T-helper 22 cell (primary cell): ENCODE data around the gene KIF23.

ENCODE experiments used
- DNase-seq: peaks from one replicate; pipeline ENCODE4 v3.0.0-alpha.2; 2020; ENCODE audit warnings: low read depth

KIF23 gene

DNA sequence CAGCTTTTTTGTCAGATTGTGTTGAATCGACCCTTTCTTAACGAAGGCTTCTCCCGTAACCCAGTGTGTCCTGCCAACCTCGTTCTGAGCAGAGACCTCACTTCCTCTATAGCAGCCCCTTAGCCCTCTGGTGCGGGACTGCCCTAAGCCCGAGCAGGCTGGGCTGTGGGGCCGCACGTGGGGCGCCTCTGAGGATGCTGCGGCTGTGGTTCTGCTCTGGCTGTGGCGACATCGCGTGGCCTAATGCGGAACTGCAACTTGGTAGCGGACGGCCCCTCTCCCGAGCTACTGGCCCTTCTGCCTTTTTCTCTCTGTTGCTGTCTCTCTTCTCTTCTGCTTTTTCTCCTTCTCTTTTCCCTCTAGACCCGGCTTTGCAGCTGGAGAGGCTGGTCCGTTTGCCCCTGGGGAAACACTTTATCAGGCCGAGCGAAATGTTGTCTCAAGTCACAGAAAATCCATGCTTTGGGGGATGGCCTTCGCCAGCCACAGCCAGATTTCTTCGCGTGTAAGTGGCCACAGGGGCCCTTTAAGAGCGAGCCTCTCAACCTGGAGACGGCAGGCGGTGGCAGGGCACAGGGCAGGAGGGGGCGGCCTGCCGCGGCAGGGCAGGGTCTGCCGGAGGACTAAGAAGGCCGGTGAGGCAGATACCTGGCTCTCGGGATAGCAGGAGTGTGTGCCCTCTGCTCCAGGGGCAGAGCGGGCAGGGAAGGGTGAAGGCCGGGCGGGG, 19.4 kb upstream of the KIF23 start:
- DNase-seq: peak; percentile 47

DNA sequence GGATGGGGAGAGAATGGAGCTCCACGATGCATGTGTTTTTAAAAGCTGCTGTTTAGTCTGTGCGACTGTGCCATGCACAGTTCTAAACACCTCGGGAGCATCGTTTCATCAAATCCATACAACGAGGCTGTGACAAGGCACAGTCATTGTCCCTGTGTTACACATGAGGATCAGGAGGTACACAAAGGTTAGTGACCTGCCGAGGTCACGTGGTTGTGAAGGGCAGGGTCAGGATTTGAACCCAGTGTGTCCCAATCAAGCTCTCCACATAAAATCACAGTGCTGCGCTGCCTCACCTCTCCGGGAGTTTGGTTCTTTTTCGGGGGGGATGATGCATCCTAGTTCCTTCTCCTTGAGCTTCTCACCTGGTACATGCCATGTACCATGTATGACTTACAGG, 18.7 kb upstream of the KIF23 start:
- no peak for DNase-seq

DNA sequence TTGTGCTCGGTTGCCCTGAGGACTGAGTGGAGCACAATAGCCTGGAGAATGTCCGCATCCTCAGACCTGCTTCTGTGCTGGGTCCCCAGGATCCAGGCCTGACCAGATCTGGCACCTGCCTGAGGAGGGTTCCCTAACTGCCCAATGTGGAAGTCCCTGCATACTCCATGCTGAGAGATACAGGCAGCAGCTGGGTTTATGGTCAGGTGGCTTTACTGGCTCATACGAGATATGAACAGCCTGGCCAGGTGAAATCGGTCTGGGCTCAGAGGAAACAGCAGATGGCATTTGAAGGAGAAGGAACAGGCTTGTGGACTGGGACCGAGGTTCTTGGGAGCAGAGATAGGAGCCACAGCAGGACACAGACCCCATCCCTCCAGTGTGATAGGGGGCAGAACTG, 18.2 kb upstream of the KIF23 start:
- DNase-seq: no peak

DNA sequence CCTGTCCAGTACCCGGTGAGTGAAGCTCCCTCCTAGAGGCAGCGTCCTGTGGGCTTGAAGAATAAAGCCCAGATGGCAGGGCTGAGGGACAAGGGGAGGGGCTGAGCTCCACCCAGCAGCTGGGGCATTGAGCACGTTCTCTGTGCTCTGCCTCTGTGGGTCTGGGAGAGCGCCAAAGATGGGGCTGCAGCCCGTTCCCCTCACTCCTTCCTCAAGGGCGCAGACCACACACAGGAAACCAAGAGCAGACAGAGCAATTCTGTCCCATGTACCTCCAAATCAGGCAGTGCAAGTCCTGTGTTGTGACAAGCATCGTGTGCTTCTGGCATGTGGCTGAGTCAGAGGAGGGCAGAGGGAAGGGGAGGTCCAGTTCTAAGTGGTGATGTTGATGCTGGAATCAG, 15.7 kb upstream of the KIF23 start:
- DNase-seq: no peak

DNA sequence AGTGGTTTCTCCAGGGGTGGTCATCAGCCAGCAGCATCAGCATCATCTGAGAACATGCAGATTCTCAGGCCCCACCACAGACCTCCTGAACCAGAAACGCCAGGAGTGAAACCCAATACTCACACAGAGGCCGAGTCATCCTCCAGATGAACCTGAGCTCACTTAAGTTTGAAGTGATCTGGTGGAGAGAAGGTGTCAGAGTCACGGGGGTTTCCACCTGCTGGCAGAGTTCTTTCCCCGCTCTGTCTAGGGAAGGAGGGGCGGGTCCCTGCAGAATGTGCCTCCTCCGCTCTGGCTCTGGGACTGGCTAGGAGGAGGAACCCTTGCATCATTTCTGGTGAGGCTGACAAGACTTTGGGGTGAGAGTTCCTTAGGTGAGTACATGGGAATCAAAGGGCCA, 13.3 kb upstream of the KIF23 start:
- no peak for DNase-seq

DNA sequence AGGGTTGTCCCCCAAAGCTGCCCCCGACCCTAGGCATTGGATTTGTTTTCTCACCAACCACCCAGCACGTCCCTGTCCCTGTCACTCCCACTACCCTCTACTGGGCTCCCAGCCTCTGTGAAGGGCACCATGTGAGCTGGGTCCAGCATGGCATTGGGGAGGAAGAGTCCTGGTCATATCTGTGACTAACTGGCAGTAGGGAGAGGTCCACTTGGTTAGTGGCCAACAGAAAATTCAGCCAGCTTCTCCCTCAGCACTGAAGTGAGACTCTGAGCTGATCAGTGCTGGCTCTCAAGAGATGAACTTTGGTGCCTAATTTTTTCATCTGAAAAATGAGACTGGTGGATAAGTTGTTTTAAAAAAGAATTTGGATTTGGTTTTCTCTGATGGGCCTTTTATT, 11.3 kb upstream of the KIF23 start:
- DNase-seq: no peak

DNA sequence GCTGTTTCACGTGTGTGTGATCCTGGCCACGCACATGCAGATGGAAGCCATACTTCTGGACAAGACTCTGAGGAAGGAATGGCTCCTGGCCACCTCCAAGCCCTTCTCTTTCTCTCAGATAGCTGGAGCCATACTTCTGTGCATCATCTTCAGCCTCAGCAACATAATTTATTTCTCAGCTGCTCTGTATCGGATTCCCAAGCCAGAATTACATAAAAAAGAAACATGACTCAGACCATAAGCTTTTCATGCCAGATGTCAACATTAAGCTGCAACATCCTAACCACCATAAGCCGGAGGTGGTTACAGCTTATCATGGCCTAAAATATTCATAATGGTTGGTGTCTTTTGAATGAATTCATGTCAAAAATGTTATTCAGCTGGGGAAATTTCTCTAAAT, 10.6 kb upstream of the KIF23 start:
- no peak for DNase-seq

DNA sequence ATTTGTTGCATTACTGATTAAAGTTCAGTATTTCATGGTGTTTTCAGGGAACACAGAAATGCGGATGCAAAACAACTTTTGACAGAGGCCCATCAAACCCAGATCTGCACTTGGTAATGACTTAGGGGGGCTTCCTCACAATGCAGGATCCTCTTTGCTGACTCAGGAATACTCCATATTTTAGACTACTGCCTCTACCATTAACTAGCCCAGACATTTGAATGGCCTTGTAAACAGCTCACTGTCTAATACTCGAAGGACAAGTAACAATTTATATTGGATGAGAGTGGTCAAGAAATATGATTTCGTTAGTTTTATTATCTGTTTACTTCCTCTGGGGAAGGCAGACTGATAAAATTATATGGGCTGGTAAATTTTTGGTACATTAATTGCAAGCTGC, 9.0 kb upstream of the KIF23 start:
- DNase-seq: no peak

DNA sequence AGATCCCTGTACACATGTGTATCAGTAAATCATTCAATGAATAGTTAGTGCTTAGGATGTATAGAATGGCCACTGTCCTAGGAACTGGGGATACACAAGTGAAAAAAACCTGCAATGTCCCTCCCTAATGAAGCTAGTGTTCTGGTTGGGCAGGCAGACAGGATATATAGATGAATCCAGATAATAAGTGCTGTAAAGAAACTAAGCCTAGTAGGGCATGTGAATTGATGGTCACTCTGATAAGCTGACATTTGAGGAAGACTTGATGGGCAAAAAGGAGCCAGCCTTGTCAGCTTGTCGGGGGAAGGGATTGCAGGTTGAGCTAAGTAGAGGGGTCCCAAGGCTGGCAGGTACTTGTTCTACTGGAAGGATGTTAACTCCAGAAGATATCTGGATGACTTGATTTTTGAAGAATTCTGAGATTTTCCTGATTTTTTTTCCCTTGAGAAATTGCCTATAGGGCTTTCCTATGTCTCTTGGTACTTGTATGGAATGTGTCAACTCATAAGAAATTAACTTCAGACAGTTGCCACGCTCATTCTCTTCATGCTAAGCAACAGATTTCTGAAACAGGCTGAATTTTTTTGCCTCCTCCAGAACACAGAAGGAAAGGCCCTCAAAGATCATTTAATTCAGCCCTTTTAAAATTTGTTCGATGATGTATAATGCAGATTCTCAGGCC, 6.3 kb upstream of the KIF23 start:
- no peak for DNase-seq

DNA sequence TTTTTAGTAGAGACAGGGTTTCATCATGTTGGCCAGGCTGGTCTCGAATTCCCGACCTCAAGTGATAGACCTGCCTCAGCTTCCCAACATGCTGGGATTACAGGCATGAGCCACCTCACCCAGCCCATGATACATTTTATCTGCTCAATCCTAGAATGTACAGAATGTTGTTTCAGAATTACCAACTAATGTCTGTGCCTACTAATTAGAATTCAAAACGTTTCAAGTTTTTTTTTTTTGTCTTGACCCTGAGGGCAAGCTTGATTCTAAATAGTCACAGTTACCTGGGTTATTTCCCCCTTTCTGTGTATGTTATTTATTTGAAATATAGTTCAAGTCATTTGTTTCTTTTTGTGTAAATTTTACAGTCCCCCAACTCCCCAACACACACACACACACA, 5.3 kb upstream of the KIF23 start:
- DNase-seq: no peak

DNA sequence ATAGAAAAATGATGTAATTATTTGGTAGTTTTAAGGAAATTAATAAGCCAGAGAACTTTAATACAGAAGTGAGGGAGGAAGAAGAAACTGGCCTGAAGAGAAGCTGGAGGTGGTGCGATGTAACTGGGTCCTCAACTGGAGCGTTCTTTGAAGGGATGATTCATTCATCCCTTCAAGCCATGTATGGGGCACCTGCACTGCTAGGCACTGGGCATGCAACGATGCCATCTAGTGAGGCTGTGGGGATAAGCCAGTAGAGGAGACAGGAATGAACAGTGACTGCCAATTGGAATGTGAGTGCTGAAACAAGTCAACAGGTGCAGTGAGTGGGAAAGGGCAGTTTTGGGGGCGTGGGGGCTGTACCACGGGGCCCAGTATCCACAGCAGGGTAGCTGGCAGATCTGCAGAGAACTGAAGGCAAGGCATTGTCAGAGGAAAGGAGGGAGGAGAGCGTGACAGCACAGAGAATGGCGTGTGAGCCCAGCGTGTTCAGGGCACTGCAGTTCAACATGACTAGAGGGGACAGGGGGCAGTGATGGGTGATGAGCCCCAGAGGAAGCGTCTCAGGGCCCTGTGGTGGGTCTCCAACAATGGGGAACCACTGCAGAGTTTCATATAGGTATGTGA, 3.8 kb upstream of the KIF23 start:
- no peak for DNase-seq

DNA sequence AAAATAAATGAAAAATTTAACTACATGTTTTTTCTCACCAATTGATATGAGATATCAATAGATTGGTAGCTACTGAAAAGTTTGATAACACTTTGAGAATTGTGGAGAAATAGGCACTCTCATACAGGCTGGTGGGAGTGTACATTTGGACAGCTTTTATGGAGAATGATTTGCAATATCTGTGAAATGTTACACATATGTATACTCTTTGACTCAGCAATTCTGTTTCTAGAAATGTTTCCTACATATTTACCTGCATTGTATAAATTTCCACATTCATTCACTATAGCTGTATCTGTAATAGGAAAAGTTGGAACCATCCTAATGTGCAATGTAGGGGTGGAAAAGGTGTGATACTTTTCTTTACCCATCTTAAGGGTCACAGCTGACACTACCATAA, 1.9 kb upstream of the KIF23 start:
- no peak for DNase-seq

DNA sequence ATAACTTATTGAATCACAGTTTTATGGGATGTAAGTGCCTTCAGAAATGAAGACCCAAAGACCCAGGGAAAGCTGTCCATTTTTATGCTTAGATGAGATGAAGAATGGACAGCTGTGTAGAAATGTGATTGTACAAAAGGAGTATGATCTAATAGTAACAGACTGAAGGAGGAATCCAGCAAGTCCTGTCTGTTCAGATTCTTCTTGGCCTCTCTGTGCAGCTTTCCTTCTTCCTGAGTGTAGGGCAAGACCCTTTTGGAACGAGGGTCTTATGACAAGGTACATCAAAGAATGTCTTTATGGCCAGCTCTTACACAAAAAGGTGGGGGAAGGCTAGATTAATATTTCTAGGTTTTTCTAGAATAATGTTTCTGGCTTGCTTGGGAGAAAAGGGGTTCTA, 1.4 kb upstream of the KIF23 start:
- DNase-seq: no peak

DNA sequence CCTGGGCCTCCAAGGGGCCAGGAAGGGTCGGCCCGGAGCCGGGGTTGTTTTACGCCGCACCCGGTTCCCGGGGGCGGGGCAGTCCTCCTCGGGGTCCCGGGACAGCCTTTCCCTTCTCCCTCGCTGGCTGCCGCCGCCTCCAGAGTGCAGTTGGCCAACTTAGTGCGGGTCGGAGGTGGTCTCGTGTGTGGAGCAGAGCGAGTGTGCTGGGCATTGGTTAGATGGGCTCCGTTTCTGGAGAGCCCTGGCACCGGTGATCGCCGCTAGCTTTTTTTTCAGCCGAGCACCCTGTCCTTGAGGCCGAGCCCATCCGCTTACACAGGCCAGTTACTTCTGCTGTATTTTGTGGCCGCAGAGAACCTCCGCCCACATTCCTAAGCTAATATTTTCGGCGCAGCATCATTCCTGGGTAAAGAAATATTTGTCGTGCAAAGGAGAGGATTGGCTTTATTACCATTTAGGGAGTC, 585 bp downstream of the KIF23 start:
- no peak for DNase-seq

DNA sequence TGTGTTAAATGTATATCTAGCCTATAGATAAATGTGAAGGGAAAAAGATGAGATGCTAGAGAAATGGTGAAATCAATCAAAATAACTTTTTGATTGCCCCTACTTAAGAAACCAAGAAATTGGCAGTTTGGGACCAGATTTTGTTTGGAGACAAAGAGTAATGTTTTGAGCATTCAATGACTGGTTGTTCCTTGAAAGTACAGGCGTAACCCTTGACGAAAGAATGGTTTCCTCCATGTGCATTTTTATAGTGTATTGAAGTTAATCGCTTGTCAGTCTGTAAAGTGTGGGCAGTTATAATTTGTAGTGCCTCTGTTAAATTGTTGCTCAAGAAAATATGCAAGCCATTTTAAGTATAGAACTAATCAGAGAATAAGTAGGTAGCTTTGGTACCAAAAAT, 1.2 kb downstream of the KIF23 start:
- no peak for DNase-seq

DNA sequence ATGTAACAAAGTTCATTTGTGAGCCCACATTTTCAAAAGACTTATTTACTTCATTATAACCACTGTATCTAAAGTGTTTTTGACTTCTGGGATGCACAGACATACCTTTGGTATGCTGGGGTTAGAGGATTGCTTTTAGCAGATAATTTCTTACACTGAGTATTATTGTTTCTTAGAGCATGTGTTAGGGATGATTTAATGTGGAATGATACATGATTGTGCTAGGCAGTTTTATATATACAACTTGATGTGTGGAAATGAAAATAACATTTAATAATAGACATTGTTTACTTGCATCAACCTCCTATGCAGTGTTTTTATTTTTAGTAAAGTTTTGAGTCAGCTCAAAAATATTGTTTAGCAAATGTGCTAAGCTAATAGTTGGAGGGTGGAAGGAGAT, 3.4 kb downstream of the KIF23 start:
- no peak for DNase-seq

DNA sequence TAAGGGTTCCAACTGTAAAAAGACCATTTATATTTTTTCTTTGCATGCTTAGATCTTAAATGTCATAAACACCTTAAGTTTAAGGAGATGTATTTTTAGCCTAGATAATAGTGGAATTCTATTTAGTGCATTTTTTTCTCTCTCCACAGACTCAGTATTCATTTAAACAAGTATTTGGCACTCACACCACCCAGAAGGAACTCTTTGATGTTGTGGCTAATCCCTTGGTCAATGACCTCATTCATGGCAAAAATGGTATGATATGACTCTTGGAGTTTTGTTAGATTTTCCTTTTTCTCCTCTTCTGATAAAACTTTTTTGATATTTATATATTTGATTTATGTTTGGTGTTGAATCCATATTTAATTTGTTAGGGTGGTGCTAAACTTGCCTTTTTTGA, 7.3 kb downstream of the KIF23 start:
- no peak for DNase-seq

DNA sequence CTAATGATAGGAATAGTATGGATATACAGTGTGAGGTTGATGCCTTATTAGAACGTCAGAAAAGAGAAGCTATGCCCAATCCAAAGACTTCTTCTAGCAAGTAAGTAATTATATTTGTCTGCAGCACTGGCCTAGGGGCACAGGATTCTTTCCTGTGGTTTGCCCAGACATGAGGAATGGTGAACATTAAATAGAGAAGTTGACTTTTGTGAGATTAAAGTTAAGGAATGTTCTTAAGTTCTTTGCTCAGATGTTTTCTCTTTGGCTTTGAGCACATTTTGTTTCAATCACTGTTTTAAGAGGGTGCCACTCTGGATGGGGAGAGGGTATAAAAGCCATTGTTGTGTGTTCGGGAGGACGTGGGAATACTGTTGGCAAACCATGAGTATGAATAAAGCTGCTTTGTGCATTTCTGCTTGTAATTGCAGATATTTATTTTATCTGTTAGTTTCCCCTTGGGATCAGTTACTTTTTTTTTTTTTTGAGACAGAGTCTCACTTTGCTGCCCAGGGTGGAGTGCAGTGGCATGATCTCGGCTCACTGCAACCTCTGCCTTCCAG, 8.3 kb downstream of the KIF23 start:
- DNase-seq: no peak

DNA sequence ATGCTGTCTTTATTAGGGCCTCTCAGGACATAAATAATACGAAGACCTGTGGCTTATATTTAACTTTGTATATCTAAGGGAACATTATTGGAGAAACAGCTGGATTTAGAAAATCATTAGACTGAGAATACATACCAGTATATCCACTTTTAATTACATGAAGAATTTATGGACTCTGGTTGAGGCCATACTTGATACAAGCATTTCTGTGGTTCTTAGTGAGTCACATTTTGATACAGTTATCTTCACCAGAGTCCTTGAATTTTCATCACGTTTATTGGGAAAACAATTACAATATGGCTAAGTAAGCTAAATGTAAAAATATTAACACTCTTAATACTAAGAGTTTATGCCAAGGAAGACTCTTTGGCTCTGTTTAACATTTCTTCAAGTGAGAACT, 9.9 kb downstream of the KIF23 start:
- no peak for DNase-seq

DNA sequence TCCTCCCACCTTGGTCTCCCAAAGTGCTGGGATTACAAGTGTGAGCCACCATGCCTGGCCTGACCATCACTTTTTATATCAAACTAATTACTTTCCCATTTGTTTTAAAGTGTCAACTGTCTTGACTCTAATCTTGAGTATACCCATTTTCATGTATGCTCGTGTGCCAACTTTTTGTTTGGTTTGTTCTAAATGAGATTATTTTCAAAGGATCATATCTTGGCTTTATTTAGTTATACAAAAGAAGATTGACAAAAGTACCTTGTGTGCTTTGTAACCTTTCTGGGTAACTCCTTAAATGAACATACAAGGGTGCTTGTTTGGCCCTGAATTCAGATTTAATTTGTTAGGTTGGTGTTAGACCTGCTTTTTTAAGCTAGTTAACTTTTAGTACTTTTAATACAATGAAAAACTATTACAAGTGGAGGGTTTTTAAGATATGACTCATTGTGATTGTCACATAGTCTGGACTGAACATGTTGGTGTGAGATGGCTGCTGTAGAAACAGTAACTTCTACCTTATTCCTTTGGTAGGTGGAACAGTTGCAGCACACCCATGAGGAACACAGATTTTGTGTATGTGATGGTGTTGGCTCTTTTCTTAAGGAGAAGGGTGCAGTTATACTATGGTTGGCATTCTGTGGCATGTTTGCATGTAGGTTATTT, 10.7 kb downstream of the KIF23 start:
- DNase-seq: no peak

DNA sequence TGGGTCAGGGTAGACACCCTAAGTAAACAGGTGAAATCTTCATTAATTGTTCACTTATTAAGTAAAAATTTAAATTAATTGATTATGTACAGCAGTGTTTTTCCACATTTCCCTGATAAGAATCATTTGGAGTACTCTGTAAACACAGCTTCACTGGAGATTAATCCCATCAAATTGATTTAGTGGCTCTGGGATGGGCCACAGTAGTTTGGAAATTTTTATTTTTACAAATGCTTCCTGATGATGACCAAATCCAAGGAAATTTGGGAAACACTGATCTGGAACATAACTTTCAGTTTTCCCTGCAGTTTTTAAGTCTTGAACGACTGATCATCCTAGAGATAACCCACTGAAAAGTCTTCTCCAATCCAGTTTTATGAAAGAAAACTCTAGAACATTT, 19.7 kb downstream of the KIF23 start:
- DNase-seq: no peak

DNA sequence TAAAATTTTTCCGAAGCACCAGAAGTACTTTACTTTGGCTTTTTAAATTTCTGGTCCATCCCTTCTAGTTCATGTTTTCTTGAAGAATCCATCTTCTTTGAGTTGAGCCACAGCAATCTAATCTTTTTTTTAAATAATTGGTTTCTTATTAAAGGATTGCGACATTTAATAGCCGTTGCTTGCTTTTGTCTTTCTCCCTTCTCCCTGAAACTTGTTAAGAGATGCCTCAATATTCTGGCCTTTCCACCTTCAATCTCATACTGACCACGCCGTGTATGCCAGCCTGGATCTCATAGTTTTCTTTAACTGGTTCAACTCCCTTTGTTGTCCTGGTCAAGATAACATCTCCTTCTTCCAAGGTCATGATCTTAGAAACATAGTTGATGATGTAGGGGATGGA, 20.1 kb downstream of the KIF23 start:
- no peak for DNase-seq

DNA sequence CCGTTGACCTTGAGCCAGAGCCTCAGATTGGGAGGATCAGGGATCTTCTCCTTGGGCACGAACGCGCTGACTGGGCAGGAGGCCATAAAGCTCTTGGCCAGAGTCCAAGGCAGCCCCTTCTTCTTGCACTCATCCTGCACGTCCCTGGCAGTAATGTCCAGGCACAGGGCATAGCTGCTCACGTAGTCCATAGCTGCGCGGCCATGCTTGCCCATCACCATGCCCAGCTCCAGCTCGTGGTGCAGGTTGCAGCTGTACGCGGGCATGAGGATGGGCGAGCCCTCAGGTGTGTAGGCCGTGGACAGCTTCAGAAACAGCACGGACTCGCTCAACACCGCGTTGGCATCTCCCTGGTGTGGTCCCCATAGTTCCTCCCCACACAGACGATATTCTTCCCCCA, 20.5 kb downstream of the KIF23 start:
- DNase-seq: no peak
